GM23248 (cell line): ENCODE results near the gene SLC9A6. TPM values are rescaled to one million over a fixed set of nuclear protein-coding genes. Genes with fewer than 3 reads are reported as not detected.

Experiments used
- DNase-seq: peaks from one replicate; pipeline ENCODE4 v3.0.0-alpha.2; 2015
- H2AFZ ChIP-seq: fragments of 200-600 bp; sonication (generic); 2 replicates; pipeline ENCODE4 v1.6.1; 2016; ENCODE audit warnings: antibody characterized with exemption
- H3F3A ChIP-seq: fragments of 200-600 bp; sonication (generic); 2 replicates; pipeline ENCODE4 v1.6.1; 2016; ENCODE audit warnings: mild to moderate bottlenecking, antibody characterized with exemption, mixed run types; ENCODE audit not compliant: insufficient read depth
- H3K27ac ChIP-seq: fragments of 200-600 bp; sonication (generic); 2 replicates; pipeline ENCODE4 v1.5.1; 2016; ENCODE audit warnings: mild to moderate bottlenecking
- H3K27me3 ChIP-seq: fragments of 200-600 bp; sonication (generic); replicated peaks from 2 replicates; pipeline ENCODE4 v1.6.1; 2016; ENCODE audit warnings: mild to moderate bottlenecking; ENCODE audit not compliant: insufficient read depth
- H3K36me3 ChIP-seq: fragments of 200-600 bp; sonication (generic); 2 replicates; pipeline ENCODE4 v1.6.1; 2016; ENCODE audit warnings: low read depth, mild to moderate bottlenecking
- H3K4me1 ChIP-seq: fragments of 200-600 bp; sonication (generic); 2 replicates; pipeline ENCODE4 v1.6.1; 2016; ENCODE audit warnings: mild to moderate bottlenecking; ENCODE audit not compliant: insufficient read depth
- H3K4me2 ChIP-seq: fragments of 200-600 bp; sonication (generic); one replicate; pipeline ENCODE4 v1.6.1; 2016; ENCODE audit warnings: mild to moderate bottlenecking; ENCODE audit not compliant: unreplicated experiment
- H3K4me3 ChIP-seq: fragments of 200-600 bp; sonication (generic); 2 replicates; pipeline ENCODE4 v1.5.1; 2016; ENCODE audit warnings: mild to moderate bottlenecking
- H3K79me2 ChIP-seq: fragments of 200-600 bp; sonication (generic); 2 replicates; pipeline ENCODE4 v1.6.1; 2016; ENCODE audit warnings: mild to moderate bottlenecking; ENCODE audit not compliant: insufficient read depth
- H3K9ac ChIP-seq: fragments of 200-600 bp; sonication (generic); 2 replicates; pipeline ENCODE4 v1.6.1; 2016; ENCODE audit warnings: mild to moderate bottlenecking
- H3K9me2 ChIP-seq: fragments of 200-600 bp; sonication (generic); 2 replicates; pipeline ENCODE4 v1.6.1; 2016; ENCODE audit warnings: mixed run types, mild to moderate bottlenecking, moderate library complexity; ENCODE audit not compliant: insufficient read depth
- H3K9me3 ChIP-seq: fragments of 200-600 bp; sonication (generic); one replicate; pipeline ENCODE4 v1.6.1; 2017; ENCODE audit warnings: low read depth
- H4K20me1 ChIP-seq: fragments of 200-600 bp; sonication (generic); 2 replicates; pipeline ENCODE4 v1.6.0; 2016; ENCODE audit not compliant: insufficient read depth
- EZH2 ChIP-seq: fragments of 200-600 bp; sonication (generic); IDR thresholded peaks from 2 replicates; pipeline ENCODE4 v1.6.1; 2018; ENCODE audit warnings: antibody characterized with exemption, mild to moderate bottlenecking; ENCODE audit not compliant: insufficient read depth, poor library complexity, severe bottlenecking
- EZH2phosphoT487 ChIP-seq: fragments of 200-600 bp; sonication (generic); IDR thresholded peaks from 2 replicates; pipeline ENCODE4 v1.6.1; 2018; ENCODE audit warnings: antibody characterized with exemption, moderate library complexity, mild to moderate bottlenecking, low read depth; ENCODE audit not compliant: insufficient read depth
- WGBS, 2 experiments: methylation state at CpG; one replicate each; pipeline ENCODE4 v1.1.6; 2015 to 2017; ENCODE audit warnings: low lambda C conversion rate in 2 of 2, low coverage in 1 of 2; ENCODE audit errors: missing lambda C conversion rate in 2 of 2; 5-methylcytosine and 5-hydroxymethylcytosine counted together
- in situ Hi-C: fragments of 300-500 bp; cut with MboI; formaldehyde crosslinking; loops from 2 replicates; pipeline ENCODE4 v1.15.0; 2020
- polyA plus RNA-seq: library from polyadenylated mRNA; unstranded; fragments of >200 nt; fragmentation: Nextera tagmentation; extraction: Ambion mirVana; gene quantifications from 2 replicates; pipeline ENCODE4 v1.2.1, GENCODE V29; 2016
- total RNA-seq: library from RNA; depleted of rRNA; stranded (reverse); fragments of >200 nt; shearing (Covaris generic); gene quantifications from 2 replicates; pipeline ENCODE4 v1.2.3, GENCODE V29; 2014; rRNA removed

SLC9A6 gene
- total and polyA plus RNA-seq, 2 experiments from 2014 or later: 11.4 to 27.0 TPM

GRCh38 chrX:136094962-136095361 is 109.7 kb downstream of the SLC9A6 start:
- no peaks in the 10 kb centered on the region for H3K27me3 ChIP-seq
- no peaks in the 10 kb centered on the region for H3K9me2 ChIP-seq
- H3K79me2 ChIP-seq: no peaks in the 10 kb centered on the region
- no peak overlapping the region for H3K9ac ChIP-seq
- 58 to 69% methylated on average over 3 of the region's 3 CpGs for WGBS, 2 experiments
- in situ Hi-C loops: no loop called here
- no peaks in the 10 kb centered on the region for H4K20me1 ChIP-seq
- no peaks in the 10 kb centered on the region for H3K9me3 ChIP-seq
- peak; percentile 13 for DNase-seq
- no peaks in the 10 kb centered on the region for H3F3A ChIP-seq
- H3K36me3 ChIP-seq: no peaks in the 10 kb centered on the region
- H3K27ac ChIP-seq: no peak overlapping the region
- no peaks in the 10 kb centered on the region for H3K4me1 ChIP-seq
- no peak for TF ChIP-seq EZH2phosphoT487
- TF ChIP-seq EZH2: no peak
- H2AFZ ChIP-seq: no peak overlapping the region
- no peak overlapping the region for H3K4me2 ChIP-seq
- H3K4me3 ChIP-seq: no peak overlapping the region

Other genes with a start within 250 kb of the SLC9A6 start
- not detected in 2 replicates for gene CT45A3, start 217.2 kb upstream of the SLC9A6 start, total RNA-seq
- not detected in 2 replicates for gene CT45A3, start 217.2 kb upstream of the SLC9A6 start, polyA plus RNA-seq
- gene CT45A5, start 199.9 kb upstream of the SLC9A6 start, total RNA-seq: not detected in 2 replicates
- gene CT45A5, start 199.9 kb upstream of the SLC9A6 start, polyA plus RNA-seq: not detected in 2 replicates
- gene CT45A6, start 182.6 kb upstream of the SLC9A6 start, total RNA-seq: not detected in 2 replicates
- gene CT45A6, start 182.6 kb upstream of the SLC9A6 start, polyA plus RNA-seq: not detected in 2 replicates
- not detected in 2 replicates for gene CT45A2, start 165.4 kb upstream of the SLC9A6 start, total RNA-seq
- not detected in 2 replicates for gene CT45A2, start 165.4 kb upstream of the SLC9A6 start, polyA plus RNA-seq
- not detected in 2 replicates for gene CT45A7, start 148.2 kb upstream of the SLC9A6 start, total RNA-seq
- gene CT45A7, start 148.2 kb upstream of the SLC9A6 start, polyA plus RNA-seq: not detected in 2 replicates
- gene CT45A8, start 130.9 kb upstream of the SLC9A6 start, total RNA-seq: not detected in 2 replicates
- gene CT45A8, start 130.9 kb upstream of the SLC9A6 start, polyA plus RNA-seq: not detected in 2 replicates
- gene CT45A9, start 113.6 kb upstream of the SLC9A6 start, total RNA-seq: not detected in 2 replicates
- gene CT45A9, start 113.6 kb upstream of the SLC9A6 start, polyA plus RNA-seq: not detected in 2 replicates
- not detected in 2 replicates for gene CT45A10, start 92.0 kb upstream of the SLC9A6 start, total RNA-seq
- not detected in 2 replicates for gene CT45A10, start 92.0 kb upstream of the SLC9A6 start, polyA plus RNA-seq
- not detected in 2 replicates for gene SAGE1, start 91.7 kb upstream of the SLC9A6 start, total RNA-seq
- gene SAGE1, start 91.7 kb upstream of the SLC9A6 start, polyA plus RNA-seq: not detected in 2 replicates
- gene MMGT1, start 11.4 kb upstream of the SLC9A6 start, total RNA-seq: 28.6 and 30.6 TPM in 2 replicates
- 24.7 and 26.3 TPM in 2 replicates for gene MMGT1, start 11.4 kb upstream of the SLC9A6 start, polyA plus RNA-seq
- gene FHL1, start 162.1 kb downstream of the SLC9A6 start, total RNA-seq: 57.5 and 63.2 TPM in 2 replicates
- 55.1 and 55.8 TPM in 2 replicates for gene FHL1, start 162.1 kb downstream of the SLC9A6 start, polyA plus RNA-seq